ENCODE measurements around the gene SLC2A13.

The SLC2A13 gene

DNA sequence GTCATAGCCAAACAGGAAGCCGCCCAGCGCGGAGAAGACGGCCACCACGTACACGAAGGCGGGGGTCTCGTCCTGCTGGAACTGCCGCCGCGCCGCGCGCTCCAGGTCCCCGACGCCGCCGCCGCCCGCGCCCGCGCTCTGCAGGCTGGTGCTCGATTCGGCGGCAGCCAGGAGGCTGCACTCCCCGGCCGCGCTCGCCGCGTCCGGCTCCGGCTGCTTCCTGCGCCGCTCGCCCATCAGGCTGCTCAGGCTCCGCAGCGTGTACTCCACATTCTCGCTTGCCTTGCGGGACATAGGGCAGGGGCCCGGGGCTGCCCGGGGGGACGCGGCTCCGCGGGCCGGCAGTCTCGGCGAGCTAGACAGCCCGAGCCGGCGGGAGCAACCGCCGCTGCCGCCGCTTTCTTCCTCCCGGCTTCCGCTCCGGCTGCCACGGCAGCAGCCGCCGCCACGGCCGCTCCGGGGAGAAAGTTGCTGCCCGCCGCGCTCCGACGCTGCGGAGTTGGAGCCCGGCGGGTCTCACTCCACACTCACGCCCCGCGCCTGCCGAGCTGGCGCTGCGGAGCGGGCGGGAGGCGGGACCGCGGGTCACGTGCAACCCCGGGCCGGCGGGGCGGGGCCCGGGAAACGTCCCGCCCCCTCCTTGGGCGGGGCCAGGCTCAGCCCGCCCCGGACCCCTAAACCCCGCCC, at the start of gene SLC2A13:
Gene SLC2A13 (minus strand): TSS at position 567 of the 687 bp plus-strand sequence. CDS start 273 bp downstream, at position 294.
- ATAC-seq (peak; percentile 86), DNase-seq (peak; percentile 78)

DNA sequence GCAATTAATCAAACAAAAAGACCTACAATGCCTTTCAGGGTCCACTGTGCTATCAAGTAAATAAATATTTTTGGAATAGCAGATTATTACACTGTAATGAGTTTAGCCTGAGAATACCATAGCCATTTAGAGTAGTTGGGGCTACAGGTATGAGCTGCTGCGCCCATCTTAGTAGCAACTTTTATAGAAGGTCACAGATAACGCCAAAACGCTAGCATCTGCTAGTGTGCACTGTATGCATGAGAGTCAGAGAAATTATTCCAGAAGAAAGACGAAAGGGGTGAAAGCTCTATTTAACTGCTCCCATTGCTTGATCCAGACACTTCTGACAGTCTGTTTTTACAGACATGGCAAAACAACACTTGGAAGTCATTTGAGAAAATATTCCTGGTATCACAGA, 48.5 kb upstream of the SLC2A13 start:
- DNase-seq (no peak), ATAC-seq (no peak)

DNA sequence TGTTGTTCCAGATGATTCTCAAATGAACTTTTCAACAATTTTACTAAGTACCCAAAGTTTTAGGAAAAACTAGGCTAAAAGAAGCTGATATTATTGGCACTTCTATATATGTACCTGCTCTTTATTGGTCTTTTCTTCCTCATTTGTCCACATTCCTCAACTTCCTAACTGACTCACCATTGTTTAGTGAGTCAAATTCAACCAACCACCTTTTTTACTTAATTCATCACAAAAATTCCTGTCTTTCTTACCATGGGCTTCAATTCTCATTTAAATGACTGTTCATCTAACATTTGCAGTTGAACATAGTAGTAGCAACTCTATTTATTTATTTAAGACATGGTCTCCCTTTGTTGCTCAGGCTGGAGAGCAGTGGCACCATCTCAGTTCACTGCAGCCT, 47.6 kb upstream of the SLC2A13 start:
- ATAC-seq, result no peak
- no peak for DNase-seq

DNA sequence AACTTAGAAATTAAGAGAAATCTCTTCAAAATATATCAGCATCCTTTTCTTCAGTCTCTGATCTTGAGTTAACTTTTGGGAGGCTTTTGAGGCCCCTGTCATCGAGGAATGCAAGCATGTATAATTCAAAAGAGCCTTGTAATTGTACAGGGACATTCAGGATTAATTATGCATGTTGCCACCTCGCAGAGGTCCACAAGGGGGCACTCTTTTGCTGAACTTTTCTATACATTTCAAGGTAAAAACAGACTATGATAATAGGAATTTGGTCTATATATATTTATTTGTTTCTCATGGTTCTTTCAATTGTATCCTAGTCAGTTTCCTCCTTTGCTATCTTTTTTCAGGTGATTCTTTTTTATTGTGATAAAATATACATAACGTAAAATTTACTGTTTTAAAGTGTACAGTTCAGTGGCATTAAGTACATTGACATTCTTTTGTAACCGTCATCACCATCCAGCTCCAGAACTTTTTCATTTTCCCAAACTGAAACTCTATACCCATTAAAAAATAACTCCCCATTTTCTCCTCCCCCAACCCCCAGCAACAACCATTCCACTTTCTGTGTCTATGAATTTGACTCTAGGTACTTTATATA, 47.0 kb upstream of the SLC2A13 start:
- no peak for ATAC-seq
- DNase-seq, result peak; percentile 50

DNA sequence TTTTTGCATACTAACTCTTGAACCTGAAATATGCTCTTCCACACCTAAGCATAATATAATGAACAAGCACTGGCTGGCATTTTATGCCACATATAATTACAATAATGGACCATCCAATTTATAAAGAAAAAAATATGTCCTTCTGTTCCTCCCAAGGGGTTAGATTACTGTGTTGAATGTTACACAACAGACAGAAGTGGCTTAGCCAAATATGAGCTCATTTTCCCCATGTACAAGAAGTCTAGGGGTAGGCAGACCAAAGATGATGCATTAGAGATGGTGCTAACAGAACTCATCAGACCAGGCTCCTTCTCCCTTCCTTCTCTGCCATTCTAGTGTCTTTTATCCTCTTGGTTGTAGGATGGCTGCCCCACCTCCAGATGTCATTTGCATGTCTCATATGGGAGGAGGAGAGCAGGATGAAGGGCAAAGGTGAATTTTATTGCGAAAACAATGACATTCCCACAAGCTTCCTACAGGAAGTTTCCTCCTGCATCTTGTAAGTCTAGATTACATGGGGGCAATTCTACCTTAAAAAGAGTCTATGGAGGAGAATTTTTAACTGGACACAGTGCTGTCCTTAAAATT, 43.9 kb upstream of the SLC2A13 start:
- no peak for ATAC-seq

DNA sequence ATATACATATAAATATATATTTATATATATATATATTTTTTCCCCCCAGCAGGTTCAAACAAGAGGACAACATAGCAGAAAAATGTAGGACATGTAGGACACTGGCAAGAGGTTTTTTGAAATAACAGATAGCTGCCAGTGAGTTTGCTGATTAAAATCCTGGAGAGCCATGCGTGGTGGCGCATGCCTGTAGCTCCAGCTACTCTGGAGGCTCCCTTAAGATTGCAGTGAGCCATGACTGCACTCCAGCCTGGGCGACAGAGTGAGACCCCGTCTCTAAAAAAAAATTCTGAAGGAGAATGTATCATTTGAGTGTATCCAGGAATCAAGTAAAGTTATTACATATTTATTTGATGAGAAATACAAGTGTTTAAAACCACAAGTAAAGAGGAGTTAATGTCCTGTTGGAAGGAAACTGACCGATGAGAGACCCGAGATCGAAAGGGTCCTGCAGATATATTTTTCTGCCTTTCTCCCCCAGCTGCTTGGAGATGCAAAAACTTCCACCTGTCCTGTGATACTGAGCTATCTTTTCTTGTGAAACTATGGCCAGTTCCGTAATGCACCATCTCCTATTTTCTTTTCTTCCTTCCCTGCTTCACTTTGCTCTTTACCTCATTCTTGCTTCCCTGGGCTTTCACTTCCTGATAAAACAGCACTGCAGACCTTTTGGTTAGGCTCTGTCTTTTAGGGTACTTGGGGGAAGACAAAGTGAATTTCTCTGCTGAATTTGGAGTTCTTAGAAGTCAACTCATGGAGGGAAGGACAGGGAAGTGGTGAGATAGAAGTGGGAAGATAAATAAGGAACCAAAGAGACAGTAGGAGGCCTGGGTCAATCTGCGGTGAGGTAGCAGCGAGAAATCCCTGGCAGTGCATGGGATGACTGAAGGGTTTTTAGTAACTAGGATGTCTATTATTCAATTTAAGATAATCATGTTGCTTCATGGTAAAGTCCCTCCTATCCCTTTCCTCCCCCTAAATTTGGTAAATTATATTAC, 41.2 kb upstream of the SLC2A13 start:
- no peak for ATAC-seq

More for the DNA sequence above, 43.9 kb upstream of the SLC2A13 start:
- no peak for DNase-seq

DNA sequence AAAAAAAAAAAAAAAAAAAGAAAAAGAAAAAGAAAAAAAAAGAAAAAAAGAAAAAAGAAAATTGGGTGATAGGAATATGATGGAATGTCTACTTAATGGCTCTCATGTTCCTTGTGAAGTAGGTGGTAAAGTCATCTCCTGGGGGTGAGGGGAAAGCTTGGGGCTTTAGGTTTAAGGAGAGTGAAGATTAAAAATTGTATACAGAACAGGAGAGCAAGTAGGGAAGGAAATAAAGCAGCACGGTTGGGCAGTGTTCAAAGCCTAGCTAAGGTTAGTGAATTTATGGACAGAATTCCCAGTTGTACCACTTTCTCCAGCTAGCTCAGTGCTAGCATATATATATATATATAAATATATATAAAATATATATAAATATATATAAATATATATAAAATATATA, 40.0 kb upstream of the SLC2A13 start:
- no peak for DNase-seq
- no peak for ATAC-seq

More for the DNA sequence above, 41.2 kb upstream of the SLC2A13 start:
- DNase-seq, result no peak

DNA sequence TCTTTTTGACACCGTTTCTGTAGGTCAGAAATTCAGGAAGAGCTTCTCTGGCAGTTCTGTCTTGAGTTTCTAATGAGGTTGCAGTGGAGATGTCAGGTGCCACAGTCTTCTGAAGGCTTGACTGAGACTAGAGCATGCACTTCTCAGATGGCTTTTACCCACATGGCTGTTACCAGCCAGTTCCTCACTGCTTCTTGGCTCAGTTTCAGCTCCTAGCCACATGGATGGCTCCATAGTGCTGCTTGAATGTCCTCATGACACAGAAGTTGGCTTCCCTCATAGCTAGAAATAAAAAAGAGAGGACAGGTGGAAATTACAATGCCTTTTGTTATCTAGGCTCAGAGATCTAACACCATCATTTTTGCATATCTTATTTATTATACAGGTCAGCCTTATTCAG, 38.1 kb upstream of the SLC2A13 start:
- DNase-seq (no peak), ATAC-seq (no peak)

DNA sequence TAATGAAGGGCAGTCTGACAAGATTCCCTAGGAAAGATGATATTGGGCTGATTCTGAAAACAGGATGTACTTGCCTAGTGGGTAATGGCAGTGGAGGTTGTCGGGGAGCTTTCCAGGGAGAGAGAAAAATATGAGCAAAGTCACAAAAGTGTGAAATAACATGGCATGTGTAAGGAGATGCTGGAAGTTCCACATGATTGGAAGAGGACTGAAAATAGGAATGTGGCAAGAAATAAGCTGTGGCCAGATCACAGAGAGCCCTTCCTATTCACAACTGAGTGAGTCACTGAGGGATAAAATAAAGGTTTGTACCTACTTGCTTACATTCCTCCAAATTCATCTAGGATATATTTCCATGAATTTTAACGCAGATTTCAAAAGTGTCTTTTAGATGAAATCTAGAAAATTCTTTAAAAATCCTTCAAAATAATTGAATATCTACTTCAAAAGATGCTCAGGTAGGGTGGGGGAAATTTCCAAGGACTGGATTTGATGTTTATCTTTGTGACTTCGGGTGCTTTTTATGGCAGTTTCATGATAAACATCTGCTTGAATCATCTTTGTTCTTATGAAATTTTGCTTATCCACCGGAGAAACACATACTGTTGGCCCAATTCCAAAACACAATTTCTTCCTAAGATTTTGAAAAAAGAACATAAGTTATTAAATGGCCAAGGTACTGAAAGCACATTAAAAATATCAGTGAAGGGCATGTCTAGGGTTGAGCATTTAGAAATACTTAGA, 36.3 kb upstream of the SLC2A13 start:
- ATAC-seq (no peak), DNase-seq (no peak)

DNA sequence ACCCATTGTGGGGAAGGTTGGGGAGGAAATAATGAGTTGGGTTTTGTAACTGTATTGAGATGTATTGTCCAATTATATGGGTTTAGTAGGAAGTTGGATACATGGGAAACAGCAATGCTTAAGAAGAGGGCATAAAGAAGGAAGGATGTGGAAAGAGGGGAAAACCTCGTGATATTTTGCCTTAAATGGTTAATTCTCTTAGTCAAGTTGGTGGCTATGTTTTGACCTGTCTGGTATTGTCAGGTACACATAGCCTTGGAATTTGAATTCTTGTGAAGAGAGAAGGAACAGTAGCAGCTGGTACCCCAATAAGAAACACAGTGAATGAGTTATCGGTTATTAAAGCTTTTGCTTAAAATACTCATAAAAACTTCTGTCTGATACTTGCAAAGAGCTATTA, 32.6 kb upstream of the SLC2A13 start:
- ATAC-seq, result no peak

DNA sequence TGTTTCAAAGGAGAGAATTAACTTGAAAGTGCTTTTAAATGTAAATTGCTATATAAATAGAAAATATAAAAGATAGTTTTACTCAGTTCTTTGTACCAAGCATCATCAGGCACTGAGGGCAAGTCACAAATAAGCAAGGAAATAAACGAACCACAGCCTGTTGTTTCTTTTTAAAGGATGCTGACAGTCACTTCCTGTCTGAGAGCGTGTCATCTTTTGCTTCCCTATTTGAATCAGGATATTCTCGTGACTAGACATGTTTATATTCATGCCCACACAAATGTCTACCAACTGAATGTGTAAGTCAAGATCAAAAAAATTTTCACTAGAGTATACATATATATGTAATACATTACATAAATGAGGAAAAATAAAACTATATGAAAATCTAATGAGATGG, 31.4 kb upstream of the SLC2A13 start:
- no peak for DNase-seq
- ATAC-seq, result peak; percentile 65

More for the DNA sequence above, 32.6 kb upstream of the SLC2A13 start:
- DNase-seq, result no peak

DNA sequence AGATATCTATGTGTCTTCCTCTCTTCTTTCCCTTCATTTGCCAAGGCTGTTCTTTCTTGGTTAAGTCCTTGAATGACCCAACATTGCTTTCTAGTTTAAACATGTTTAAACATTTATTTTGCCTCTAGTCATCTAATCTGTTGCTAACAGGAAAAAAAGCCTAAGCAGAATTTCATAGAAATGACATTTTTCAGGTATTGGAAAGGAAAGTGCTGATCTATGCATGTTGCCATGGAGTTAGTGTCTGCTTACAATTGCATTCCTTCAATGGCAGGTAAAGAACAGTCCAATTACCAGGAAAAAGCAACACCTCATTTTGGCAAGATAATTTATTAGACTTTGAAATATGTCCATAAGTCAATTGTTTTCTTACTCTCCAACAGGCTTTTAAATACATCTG, 21.5 kb upstream of the SLC2A13 start:
- no peak for ATAC-seq
- no peak for DNase-seq

DNA sequence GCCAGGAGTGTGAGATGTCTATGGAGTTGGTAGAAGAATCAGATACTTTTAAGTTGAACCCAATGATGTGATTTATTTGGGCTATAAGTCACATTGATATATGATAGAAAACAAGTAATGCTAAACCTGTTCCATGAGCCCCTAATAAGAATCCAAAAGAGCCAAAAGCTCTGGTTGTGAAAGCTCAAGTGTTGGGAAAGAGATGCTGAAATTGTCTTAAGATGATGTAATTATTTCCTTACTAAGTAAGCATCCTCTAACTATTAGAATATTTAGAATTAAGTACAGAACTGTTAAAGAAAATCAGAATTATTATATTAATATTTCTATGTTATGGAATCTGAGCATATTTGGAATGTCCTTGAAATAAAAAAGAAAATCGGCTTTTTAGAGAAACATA, 17.6 kb upstream of the SLC2A13 start:
- DNase-seq (no peak), ATAC-seq (no peak)

DNA sequence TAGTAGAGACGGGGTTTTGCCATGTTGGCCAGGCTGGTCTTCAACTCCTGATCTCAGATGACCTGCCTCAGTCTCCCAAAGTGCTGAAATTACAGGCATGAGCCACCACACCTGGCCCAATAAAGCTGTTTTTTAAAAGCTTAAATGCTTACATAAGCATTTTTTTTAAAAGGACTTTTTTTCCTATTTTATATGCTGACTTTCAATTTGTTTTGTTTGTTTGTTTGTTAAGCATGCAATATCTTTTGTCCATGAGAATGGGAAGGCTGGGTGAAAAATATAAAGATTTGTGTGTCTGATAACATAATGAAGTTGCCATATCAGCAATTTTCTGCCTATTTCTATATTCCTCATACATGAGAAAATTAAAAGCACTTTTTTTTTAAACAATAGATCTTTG, 17.0 kb upstream of the SLC2A13 start:
- ATAC-seq (no peak), DNase-seq (no peak)

DNA sequence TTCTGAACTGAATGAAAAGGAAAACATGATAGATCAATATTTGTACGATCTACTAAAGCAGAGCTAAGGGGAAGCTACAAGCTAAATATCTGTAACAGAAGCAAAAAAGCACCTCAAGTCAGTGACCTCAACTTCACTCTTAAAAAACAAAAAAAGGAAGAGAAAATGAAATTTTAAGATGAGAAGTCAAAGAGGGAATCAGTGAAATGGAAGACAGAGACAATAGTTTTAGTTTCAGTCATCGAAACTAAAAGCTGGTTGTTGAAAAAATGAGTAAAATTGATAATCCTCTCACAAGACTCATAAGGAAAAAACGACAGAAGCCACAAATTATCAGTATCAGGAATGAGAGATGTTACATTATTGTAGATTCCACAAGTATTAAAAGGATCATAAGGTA, 11.9 kb upstream of the SLC2A13 start:
- ATAC-seq, result no peak

DNA sequence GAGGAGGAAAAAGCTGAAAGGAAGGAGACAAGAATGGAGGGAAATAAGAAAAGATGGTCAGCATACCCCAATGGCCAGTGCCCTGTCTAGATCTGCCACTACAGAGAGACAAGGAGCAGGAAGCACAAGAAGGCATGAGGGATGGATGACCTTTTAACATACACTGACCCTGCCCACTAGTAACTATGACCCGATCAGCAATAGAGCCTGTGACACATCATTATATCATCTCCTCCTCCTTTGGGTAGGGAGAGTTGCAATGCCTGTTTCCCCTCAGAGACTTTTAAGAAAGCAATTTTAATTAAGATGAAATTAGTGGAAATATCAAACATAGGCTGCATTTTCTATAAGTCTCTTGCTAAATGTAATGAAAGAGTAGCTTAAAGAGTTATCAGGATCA, 4.7 kb upstream of the SLC2A13 start:
- ATAC-seq, result no peak
- no peak for DNase-seq

More for the DNA sequence above, 11.9 kb upstream of the SLC2A13 start:
- no peak for DNase-seq

DNA sequence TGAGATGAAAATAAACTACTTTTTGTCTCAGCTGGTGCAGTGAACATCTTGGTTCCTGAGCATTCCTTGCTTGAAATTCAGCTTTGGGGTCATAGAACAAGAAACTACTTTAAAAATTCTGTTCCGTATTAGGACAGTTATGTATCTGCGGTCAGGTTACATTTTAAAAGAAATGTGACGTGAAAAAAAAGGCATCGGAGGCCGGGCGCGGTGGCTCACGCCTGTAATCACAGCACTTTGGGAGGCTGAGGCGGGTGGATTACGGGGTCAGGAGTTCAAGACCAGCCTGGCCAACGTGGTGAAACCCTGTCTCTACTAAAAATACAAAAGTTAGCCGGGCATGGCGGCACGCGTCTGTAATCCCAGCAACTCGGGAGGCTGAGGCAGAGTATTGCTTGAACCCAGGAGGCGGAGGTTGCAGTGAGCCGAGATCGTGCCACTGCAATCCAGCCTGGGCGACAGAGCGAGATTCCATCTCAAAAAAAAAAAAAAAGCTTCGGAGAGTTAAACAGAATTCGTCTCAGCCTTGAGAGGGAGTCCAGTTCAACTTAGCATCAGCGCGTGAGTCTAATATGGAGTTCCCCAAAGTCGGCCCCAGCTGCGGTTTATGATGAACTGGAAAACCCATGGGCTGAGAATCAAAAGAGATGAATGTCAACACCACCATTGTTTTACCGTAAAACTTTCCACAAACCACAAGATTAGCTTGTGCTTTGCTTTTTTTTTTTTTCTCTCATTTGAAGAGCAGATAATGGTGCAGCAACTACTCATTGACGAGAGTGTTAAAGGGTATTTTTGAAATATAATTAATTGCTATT, 2.1 kb upstream of the SLC2A13 start:
- DNase-seq (peak; percentile 17), ATAC-seq (no peak)

DNA sequence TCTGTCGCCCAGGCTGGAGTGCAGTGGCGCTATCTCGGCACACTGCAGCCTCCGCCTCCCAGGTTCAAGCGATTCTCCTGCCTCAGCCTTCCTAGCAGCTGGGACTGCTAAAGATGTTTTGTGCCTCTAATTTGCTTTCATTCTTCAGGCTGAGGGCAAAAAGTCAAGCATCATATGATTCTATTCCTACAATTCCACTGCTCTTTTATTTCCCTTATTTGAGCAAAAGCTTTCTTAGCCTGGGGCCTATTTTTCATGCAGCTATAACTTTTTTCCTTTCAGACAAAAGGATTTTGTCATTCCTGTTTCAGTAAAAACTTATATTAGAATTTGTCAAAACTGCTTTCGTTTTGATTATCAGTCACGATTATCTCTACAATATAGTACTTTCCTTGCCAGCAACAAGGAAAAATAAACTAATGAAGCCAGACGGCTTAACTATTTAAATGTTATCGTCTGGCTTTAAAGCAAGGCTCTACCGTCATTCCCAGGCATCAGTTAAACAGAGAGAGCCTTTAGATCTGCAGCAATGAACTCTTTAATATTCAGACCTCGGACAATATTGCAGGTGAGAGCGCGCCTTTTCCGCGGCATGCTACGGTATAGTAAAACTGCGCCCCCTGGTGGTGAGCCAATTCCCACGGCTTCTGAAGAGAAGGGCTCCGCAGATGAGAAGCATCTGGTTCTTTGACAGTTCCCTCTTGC, 1.4 kb upstream of the SLC2A13 start:
- DNase-seq (peak; percentile 93), ATAC-seq (peak; percentile 47)

DNA sequence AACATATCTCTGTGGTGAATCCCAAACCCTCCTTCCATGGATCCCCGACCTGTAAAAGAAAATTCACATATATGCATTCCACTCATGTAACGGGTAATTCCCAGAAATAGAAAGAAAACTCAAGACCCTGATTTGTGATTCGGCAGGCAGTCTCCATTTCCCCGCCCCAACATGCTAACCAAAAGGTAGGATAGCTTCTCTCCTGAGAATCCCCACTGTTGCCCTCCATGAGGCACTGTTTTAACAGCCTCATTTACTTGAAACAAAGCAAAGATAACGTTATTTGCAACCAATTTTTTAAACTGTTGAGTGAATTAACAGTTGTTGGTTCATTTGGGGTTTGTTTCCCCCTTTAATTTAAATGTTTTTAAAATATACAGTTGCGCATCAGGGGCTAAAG, 774 bp upstream of the SLC2A13 start:
- no peak for DNase-seq

DNA sequence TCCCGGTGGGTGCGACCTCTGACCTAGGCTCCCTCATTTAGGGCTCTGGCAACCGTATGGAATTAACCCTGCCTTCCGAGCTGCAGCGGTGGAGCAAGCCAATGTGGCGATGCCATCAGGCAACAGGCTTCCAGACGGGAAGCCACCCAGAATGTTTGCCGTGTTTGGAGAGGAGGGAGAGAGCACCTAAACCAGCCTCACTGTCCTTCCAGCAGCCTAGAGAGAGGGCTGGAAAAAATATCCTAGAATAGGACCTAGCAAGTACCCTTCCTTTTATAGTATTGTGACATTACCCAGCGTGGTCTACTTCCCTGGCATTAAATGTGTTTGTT, 287 bp upstream of the SLC2A13 start:
- DNase-seq (no peak), ATAC-seq (no peak)

More for the DNA sequence above, 774 bp upstream of the SLC2A13 start:
- no peak for ATAC-seq

DNA sequence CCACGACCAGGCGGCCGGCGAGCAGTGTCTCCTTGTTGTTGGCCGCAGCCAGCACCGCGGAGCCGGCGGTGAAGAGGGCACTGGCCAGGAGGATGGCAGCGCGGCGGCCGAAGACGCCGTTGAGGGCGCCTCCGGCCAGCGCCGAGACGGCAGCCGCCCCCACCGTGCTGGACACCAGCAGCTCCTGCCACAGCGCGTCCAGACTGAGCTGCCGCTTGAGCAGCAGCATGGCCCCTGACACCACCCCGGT, 691 bp downstream of the SLC2A13 start:
- no peak for DNase-seq
- ATAC-seq, result no peak
